Mesenchymal stem cell (in vitro differentiated cells and primary cell): ENCODE data around the gene PLEKHD1.

Experiments used
- DNase-seq: peaks from one replicate; pipeline ENCODE4 v3.0.0-alpha.2; 2013
- H2AFZ ChIP-seq: one replicate; pipeline ENCODE4 v1.6.1; 2013; ENCODE audit warnings: low read depth, mild to moderate bottlenecking, control low read depth, inconsistent platforms, low read length, moderate library complexity
- H2AK5ac ChIP-seq: 2 replicates; pipeline ENCODE4 v1.6.1; 2013; ENCODE audit warnings: low read length, moderate library complexity, mild to moderate bottlenecking, inconsistent platforms; ENCODE audit not compliant: severe bottlenecking
- H2BK120ac ChIP-seq: one replicate; pipeline ENCODE4 v1.6.1; 2013; ENCODE audit warnings: low read depth, mild to moderate bottlenecking, inconsistent platforms, low read length, moderate library complexity
- H2BK12ac ChIP-seq, 2 experiments: one replicate each; pipeline ENCODE4 v1.6.1; 2013; ENCODE audit warnings: inconsistent platforms in 2 of 2, low read length in 2 of 2, mild to moderate bottlenecking in 2 of 2, moderate library complexity in 2 of 2, control low read depth in 1 of 2
- H2BK15ac ChIP-seq: one replicate; pipeline ENCODE4 v1.6.1; 2013; ENCODE audit warnings: mild to moderate bottlenecking, low read depth, inconsistent platforms; ENCODE audit not compliant: poor library complexity, severe bottlenecking
- H2BK5ac ChIP-seq: 2 replicates; pipeline ENCODE4 v1.6.1; 2013; ENCODE audit warnings: low read depth, mild to moderate bottlenecking, low read length, control low read depth, inconsistent platforms; ENCODE audit not compliant: poor library complexity, severe bottlenecking
- H3K14ac ChIP-seq, 2 experiments: one replicate each; pipeline ENCODE4 v1.6.1; 2013; ENCODE audit warnings: inconsistent platforms in 2 of 2, low read length in 2 of 2, control low read depth in 1 of 2, mild to moderate bottlenecking in 1 of 2, moderate library complexity in 1 of 2
- H3K18ac ChIP-seq, 2 experiments: one replicate each; pipeline ENCODE4 v1.6.1; 2013; ENCODE audit warnings: inconsistent platforms in 2 of 2, low read length in 2 of 2, control low read depth in 1 of 2, low read depth in 1 of 2, mild to moderate bottlenecking in 1 of 2
- H3K23ac ChIP-seq, 2 experiments: one replicate each; pipeline ENCODE4 v1.6.1; 2013; ENCODE audit warnings: inconsistent platforms in 2 of 2, low read length in 2 of 2, mild to moderate bottlenecking in 2 of 2, moderate library complexity in 2 of 2, control low read depth in 1 of 2
- H3K27ac ChIP-seq: 2 replicates; pipeline ENCODE4 v1.5.1; 2013; ENCODE audit warnings: mild to moderate bottlenecking, moderate library complexity, low read length, control low read depth, inconsistent platforms; ENCODE audit not compliant: poor library complexity, severe bottlenecking
- H3K27me3 ChIP-seq, 2 experiments: 2 replicates each; pipeline versions ENCODE4 v1.6.1 to v1.7.0; 2013; ENCODE audit warnings: low read length in 2 of 2, mild to moderate bottlenecking in 2 of 2, moderate library complexity in 2 of 2, control low read depth in 1 of 2, inconsistent platforms in 1 of 2; ENCODE audit not compliant: control insufficient read depth in 1 of 2, insufficient read depth in 1 of 2
- H3K36me3 ChIP-seq, 2 experiments: 2 replicates each; pipeline versions ENCODE4 v1.6.1 to v1.7.0; 2013; ENCODE audit warnings: low read length in 2 of 2, control low read depth in 1 of 2, inconsistent platforms in 1 of 2, low read depth in 1 of 2, mild to moderate bottlenecking in 1 of 2; ENCODE audit not compliant: insufficient read depth in 2 of 2, control insufficient read depth in 1 of 2
- H3K4ac ChIP-seq, 2 experiments: one replicate each; pipeline ENCODE4 v1.6.1; 2013; ENCODE audit warnings: inconsistent platforms in 2 of 2, low read length in 2 of 2, mild to moderate bottlenecking in 2 of 2, moderate library complexity in 2 of 2, control low read depth in 1 of 2, low read depth in 1 of 2
- H3K4me1 ChIP-seq: 2 replicates; pipeline ENCODE4 v1.6.1; 2013; ENCODE audit warnings: low read depth, low read length, control low read depth; ENCODE audit not compliant: control insufficient read depth, insufficient read depth
- H3K4me2 ChIP-seq: 2 replicates; pipeline ENCODE4 v1.6.1; 2013; ENCODE audit warnings: low read length, mild to moderate bottlenecking, inconsistent platforms; ENCODE audit not compliant: poor library complexity, severe bottlenecking
- H3K4me3 ChIP-seq, 2 experiments: 2 replicates each; pipeline versions ENCODE4 v1.5.1 to v1.7.0; 2013; ENCODE audit warnings: low read length in 2 of 2, mild to moderate bottlenecking in 2 of 2, control low read depth in 1 of 2, low read depth in 1 of 2; ENCODE audit not compliant: insufficient read depth in 1 of 2
- H3K79me1 ChIP-seq: replicated peaks from 2 replicates; pipeline ENCODE4 v1.6.1; 2013; ENCODE audit warnings: mild to moderate bottlenecking, control low read depth, low read length, inconsistent platforms; ENCODE audit not compliant: poor library complexity, severe bottlenecking
- H3K9ac ChIP-seq: 2 replicates; pipeline ENCODE4 v1.7.0; 2013; ENCODE audit warnings: mild to moderate bottlenecking, low read length, moderate library complexity
- H3K9me3 ChIP-seq: 2 replicates; pipeline ENCODE4 v1.7.0; 2013; ENCODE audit warnings: mild to moderate bottlenecking, low read length; ENCODE audit not compliant: control insufficient read depth
- H4K8ac ChIP-seq: one replicate; pipeline ENCODE4 v1.6.1; 2013; ENCODE audit warnings: inconsistent platforms, mild to moderate bottlenecking, low read length, moderate library complexity
- H4K91ac ChIP-seq: one replicate; pipeline ENCODE4 v1.6.1; 2013; ENCODE audit warnings: mild to moderate bottlenecking, low read length, inconsistent platforms
- WGBS: methylation state at CpG from one replicate; pipeline ENCODE4 v1.1.7; 2013; ENCODE audit warnings: mixed read lengths; 5-methylcytosine and 5-hydroxymethylcytosine counted together

The PLEKHD1 gene

DNA sequence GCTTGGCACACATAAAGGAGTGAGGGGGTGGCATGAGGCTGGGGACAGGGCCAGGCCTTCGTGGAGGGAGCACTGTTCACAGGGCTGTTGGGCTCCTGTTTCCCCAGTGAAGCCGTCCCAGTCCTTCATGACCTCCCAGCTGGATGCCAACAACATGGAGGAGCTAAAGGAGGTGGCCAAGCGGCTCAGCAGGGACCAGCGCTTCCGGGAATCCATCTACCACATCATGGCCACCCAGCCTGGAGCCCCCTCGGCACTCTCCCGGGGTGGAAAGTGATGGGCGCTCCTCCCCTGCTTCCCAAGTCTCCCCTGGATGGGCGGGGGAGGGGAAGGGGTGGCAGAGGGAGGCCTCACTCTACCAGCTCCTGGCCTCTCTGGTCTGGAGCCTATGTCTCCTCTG lies 43.6 kb downstream of the PLEKHD1 start:
- H2BK12ac ChIP-seq = no peak overlapping the region
- H3K4me3 ChIP-seq = no peak overlapping the region
- H3K27me3 ChIP-seq = peaks cover 58 to 84% of the 10 kb centered on the region in 2 experiments
- H3K79me1 ChIP-seq = no peaks in the 10 kb centered on the region
- H2BK120ac ChIP-seq = no peak overlapping the region
- H2AFZ ChIP-seq = no peak overlapping the region
- H3K4me1 ChIP-seq = peaks cover 2% of the 10 kb centered on the region
- H3K36me3 ChIP-seq = no peaks in the 10 kb centered on the region
- no peak overlapping the region for H3K18ac ChIP-seq
- WGBS = 73% methylated on average over 5 of the region's 9 CpGs
- H3K4me2 ChIP-seq = no peak overlapping the region
- DNase-seq = no peak
- H2AK5ac ChIP-seq = no peak overlapping the region
- no peak overlapping the region for H3K23ac ChIP-seq
- no peak overlapping the region for H4K91ac ChIP-seq
- H3K14ac ChIP-seq = no peak overlapping the region
- no peak overlapping the region for H2BK15ac ChIP-seq
- no peak overlapping the region for H3K4ac ChIP-seq
- H3K9me3 ChIP-seq = no peaks in the 10 kb centered on the region
- H4K8ac ChIP-seq = no peak overlapping the region
- H3K27ac ChIP-seq = no peak overlapping the region
- H2BK5ac ChIP-seq = no peak overlapping the region
- no peak overlapping the region for H3K9ac ChIP-seq

DNA sequence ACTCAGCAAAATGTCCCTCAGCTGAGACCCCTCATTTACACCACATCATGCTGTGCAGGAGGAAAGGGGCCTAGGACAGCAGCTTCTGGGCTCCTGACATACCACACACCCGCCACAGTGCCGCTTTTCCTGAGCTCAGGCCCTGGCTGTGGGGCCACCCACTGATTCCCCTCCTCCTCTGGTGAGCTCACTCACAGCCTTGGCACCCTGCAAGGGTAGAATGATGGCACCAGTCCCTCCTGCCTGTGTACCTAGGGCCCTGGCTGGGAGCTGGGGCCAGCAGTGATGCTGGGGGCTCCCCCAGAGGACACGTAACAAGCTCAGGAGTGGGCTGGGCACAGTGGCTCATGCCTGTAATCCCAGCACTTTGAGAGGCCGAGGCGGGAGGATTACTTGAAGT lies 44.4 kb downstream of the PLEKHD1 start:
- H3K4me1 ChIP-seq = peaks cover 4% of the 10 kb centered on the region
- H2BK5ac ChIP-seq = no peak overlapping the region
- H3K23ac ChIP-seq = no peak overlapping the region
- no peak overlapping the region for H3K4me3 ChIP-seq
- no peaks in the 10 kb centered on the region for H3K36me3 ChIP-seq
- no peak overlapping the region for H3K27ac ChIP-seq
- H3K18ac ChIP-seq = no peak overlapping the region
- no peak overlapping the region for H2AFZ ChIP-seq
- peaks cover 50 to 85% of the 10 kb centered on the region in 2 experiments for H3K27me3 ChIP-seq
- DNase-seq = no peak
- H3K9me3 ChIP-seq = no peaks in the 10 kb centered on the region
- H3K4me2 ChIP-seq = no peak overlapping the region
- H4K91ac ChIP-seq = no peak overlapping the region
- 84% methylated on average over 5 of the region's 5 CpGs for WGBS
- H2BK15ac ChIP-seq = no peak overlapping the region
- no peak overlapping the region for H3K4ac ChIP-seq
- no peak overlapping the region for H3K9ac ChIP-seq
- H4K8ac ChIP-seq = no peak overlapping the region
- no peak overlapping the region for H2BK12ac ChIP-seq
- H2AK5ac ChIP-seq = no peak overlapping the region
- no peaks in the 10 kb centered on the region for H3K79me1 ChIP-seq
- H3K14ac ChIP-seq = no peak overlapping the region
- H2BK120ac ChIP-seq = no peak overlapping the region

DNA sequence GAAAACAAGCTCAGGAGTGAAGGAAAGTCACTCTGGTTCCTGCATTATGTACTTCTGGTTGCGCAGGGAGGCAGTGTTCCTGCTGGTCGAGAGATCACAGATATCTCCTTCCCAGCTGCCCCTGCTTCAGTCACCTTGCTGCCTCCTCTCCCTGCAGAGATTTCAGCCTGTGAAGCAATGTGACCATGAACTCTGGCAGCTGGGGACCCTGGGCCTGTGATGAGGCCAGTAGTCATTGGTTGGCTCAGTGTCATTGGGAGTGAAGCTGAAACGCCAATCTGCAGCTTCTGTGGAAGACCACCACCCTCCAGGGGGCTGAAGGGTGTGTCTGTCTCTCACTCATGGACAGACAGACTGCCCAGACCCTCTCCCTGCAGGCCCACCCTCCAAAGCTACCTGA lies 45.0 kb downstream of the PLEKHD1 start:
- Histone ChIP-seq H3K23ac (no peak overlapping the region), H3K4me1 (peaks cover 4% of the 10 kb centered on the region), H2AK5ac (no peak overlapping the region), H4K91ac (no peak overlapping the region), H3K27me3 (peaks cover 45 to 79% of the 10 kb centered on the region in 2 experiments), H3K9ac (no peak overlapping the region), H3K14ac (no peak overlapping the region), H4K8ac (no peak overlapping the region), H3K4me3 (no peak overlapping the region), H3K4ac (no peak overlapping the region), H3K79me1 (no peaks in the 10 kb centered on the region), H3K18ac (no peak overlapping the region), H3K9me3 (no peaks in the 10 kb centered on the region), H2AFZ (no peak overlapping the region), H2BK5ac (no peak overlapping the region), H2BK15ac (no peak overlapping the region), H3K36me3 (no peaks in the 10 kb centered on the region), H3K27ac (no peak overlapping the region), H2BK120ac (no peak overlapping the region), H3K4me2 (no peak overlapping the region), H2BK12ac (no peak overlapping the region)
- 98% methylated on average over 3 of the region's 3 CpGs for WGBS
- DNase-seq = no peak

DNA sequence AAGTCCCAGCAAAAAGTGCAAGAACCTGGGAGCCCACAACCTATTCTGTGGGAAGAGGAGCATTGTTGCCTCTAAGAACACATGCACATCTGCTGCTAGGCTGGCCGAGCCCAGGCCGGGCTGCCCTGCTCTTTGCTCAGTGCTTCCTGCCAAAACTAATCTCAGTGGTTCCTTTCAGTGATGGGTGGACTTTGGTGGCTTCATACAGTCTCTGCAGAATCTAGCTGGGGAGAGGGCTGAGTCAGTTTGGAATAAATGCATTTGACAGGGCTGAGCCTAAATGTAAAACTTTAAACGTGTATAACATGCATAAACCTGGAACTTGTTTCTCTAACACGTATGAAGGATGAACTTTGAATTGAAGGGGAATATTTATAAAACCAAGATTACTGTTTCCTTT lies 45.6 kb downstream of the PLEKHD1 start:
- Histone ChIP-seq H3K4me3 (no peak overlapping the region), H2BK15ac (no peak overlapping the region), H3K9ac (no peak overlapping the region), H3K4me2 (no peak overlapping the region), H4K8ac (no peak overlapping the region), H3K36me3 (no peaks in the 10 kb centered on the region), H3K27ac (no peak overlapping the region), H2BK12ac (no peak overlapping the region), H4K91ac (no peak overlapping the region), H2BK120ac (no peak overlapping the region), H2AK5ac (no peak overlapping the region), H3K9me3 (no peaks in the 10 kb centered on the region), H2BK5ac (no peak overlapping the region), H2AFZ (no peak overlapping the region), H3K27me3 (peaks cover 40 to 74% of the 10 kb centered on the region in 2 experiments), H3K79me1 (no peaks in the 10 kb centered on the region), H3K4me1 (peaks cover 4% of the 10 kb centered on the region), H3K14ac (no peak overlapping the region), H3K23ac (no peak overlapping the region), H3K18ac (no peak overlapping the region), H3K4ac (no peak overlapping the region)
- no peak for DNase-seq
- 76% methylated on average over 2 of the region's 4 CpGs for WGBS
